Bronchial epithelial cell (primary cell): ENCODE results near the gene ITM2B. TPM values are rescaled to one million over a fixed set of nuclear protein-coding genes. Genes with fewer than 3 reads are reported as not detected.
A peak's percentile ranks its signal among the peaks of the same experiment; 100 is the strongest.

Experiments
- DNase-seq: peaks from one replicate; pipeline ENCODE4 v3.0.0-alpha.2; 2010; ENCODE audit warnings: low read depth
- FAIRE-seq: peaks from 2 replicates; lab custom pipeline; 2011; peaks lifted over from hg19 to GRCh38; lab: Jason Lieb, UNC
- H3K27me3 ChIP-seq: 2 replicates; pipeline ENCODE4 v1.5.1; 2011; ENCODE audit warnings: low read length; ENCODE audit not compliant: control insufficient read depth, insufficient read depth
- H3K36me3 ChIP-seq: 2 replicates; pipeline ENCODE4 v1.5.1; 2011; ENCODE audit warnings: low read length; ENCODE audit not compliant: control insufficient read depth, insufficient read depth
- H3K4me3 ChIP-seq: 2 replicates; pipeline ENCODE4 v1.5.1; 2011; ENCODE audit warnings: mild to moderate bottlenecking, low read depth, low read length, control low read depth
- total RNA-seq: library from RNA; depleted of rRNA; stranded (reverse); fragments of >200 nt; gene quantifications from 2 replicates; pipeline ENCODE4 v1.2.1, GENCODE V29; 2014
- TF ChIP-seq, protein P1 (sequence below): IDR thresholded peaks from 2 replicates; pipeline ENCODE4 v1.5.1; 2011; ENCODE audit warnings: mild to moderate bottlenecking, moderate library complexity, low read length, control low read depth, inconsistent platforms; ENCODE audit not compliant: insufficient read depth, severe bottlenecking

ITM2B gene
- 57.4 and 132 TPM in 2 replicates for total RNA-seq

DNA sequence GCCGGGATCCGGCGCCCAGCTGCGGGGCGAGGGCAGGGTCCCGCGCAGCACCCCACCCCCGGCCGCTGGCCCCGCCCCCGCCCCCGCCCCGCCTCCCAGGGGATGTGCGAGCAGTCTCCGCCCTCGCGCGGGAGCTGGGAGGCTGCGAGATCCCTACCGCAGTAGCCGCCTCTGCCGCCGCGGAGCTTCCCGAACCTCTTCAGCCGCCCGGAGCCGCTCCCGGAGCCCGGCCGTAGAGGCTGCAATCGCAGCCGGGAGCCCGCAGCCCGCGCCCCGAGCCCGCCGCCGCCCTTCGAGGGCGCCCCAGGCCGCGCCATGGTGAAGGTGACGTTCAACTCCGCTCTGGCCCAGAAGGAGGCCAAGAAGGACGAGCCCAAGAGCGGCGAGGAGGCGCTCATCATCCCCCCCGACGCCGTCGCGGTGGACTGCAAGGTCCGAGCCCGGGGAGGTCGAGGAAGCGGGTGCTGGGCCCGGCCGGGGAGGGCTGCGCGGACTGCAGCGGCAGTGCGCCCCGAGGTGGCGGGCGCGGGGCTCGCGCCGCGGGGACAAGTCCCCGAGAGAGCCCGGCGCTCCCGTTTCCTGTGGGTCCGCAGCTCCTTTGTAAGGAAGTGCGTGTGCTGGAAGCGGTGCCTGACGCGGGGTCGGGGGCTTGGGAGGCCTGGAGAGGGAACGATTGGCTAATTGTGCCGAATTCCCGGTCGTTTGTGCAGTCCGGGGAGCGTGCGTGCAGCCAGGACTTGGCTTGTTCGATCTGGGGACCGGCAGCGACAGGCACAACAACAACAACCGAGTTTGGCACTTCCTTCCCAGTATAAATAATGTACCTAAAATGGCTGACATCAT, at the start of gene ITM2B:
Gene ITM2B, plus strand, starts transcription at position 161 of the 843 bp plus-strand sequence. Its CDS starts 155 bp downstream, at position 316.
- H3K36me3 ChIP-seq = peaks cover 1% of the 10 kb centered on the region
- DNase-seq (peak; percentile 42), FAIRE-seq (no peak)
- peak within 1 kb of the TSS; percentile 79 for H3K4me3 ChIP-seq
- H3K27me3 ChIP-seq = no peaks in the 10 kb centered on the region
- TF ChIP-seq, protein P1, sequence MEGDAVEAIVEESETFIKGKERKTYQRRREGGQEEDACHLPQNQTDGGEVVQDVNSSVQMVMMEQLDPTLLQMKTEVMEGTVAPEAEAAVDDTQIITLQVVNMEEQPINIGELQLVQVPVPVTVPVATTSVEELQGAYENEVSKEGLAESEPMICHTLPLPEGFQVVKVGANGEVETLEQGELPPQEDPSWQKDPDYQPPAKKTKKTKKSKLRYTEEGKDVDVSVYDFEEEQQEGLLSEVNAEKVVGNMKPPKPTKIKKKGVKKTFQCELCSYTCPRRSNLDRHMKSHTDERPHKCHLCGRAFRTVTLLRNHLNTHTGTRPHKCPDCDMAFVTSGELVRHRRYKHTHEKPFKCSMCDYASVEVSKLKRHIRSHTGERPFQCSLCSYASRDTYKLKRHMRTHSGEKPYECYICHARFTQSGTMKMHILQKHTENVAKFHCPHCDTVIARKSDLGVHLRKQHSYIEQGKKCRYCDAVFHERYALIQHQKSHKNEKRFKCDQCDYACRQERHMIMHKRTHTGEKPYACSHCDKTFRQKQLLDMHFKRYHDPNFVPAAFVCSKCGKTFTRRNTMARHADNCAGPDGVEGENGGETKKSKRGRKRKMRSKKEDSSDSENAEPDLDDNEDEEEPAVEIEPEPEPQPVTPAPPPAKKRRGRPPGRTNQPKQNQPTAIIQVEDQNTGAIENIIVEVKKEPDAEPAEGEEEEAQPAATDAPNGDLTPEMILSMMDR = peak; percentile 59

GRCh38 chr13:48184260-48184659, 48.7 kb upstream of the ITM2B start:
- no peaks in the 10 kb centered on the region for H3K27me3 ChIP-seq
- no peak for DNase-seq
- no peak overlapping the region for H3K4me3 ChIP-seq
- H3K36me3 ChIP-seq = no peaks in the 10 kb centered on the region
- FAIRE-seq = no peak
- TF ChIP-seq, protein P1 = no peak

DNA sequence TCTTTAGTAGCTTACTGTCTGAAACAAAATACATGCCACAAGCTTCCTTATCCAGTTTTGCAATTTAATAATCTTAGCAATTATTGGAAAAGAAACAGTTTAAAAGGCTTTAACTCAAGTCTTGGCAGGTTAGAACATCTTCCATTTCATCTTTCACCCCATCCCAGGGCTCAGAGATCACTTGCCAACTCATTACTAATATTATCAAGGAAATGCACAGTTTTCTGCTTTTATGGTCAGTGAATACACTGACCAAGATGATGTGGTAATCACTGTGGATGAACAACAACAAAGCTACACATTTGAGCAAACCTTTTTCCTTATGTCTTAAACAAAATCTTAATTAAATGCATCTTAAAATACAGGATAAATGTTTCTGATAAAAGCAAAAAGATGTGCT, 48.0 kb upstream of the ITM2B start:
- Histone ChIP-seq H3K36me3 (no peaks in the 10 kb centered on the region), H3K27me3 (no peaks in the 10 kb centered on the region), H3K4me3 (no peak overlapping the region)
- TF ChIP-seq, protein P1 = no peak
- DNase-seq = no peak
- no peak for FAIRE-seq

GRCh38 chr13:48186722-48187121, 46.3 kb upstream of the ITM2B start:
- no peak overlapping the region for H3K4me3 ChIP-seq
- no peaks in the 10 kb centered on the region for H3K36me3 ChIP-seq
- FAIRE-seq = no peak
- TF ChIP-seq, protein P1 = no peak
- DNase-seq = no peak
- H3K27me3 ChIP-seq = no peaks in the 10 kb centered on the region

DNA sequence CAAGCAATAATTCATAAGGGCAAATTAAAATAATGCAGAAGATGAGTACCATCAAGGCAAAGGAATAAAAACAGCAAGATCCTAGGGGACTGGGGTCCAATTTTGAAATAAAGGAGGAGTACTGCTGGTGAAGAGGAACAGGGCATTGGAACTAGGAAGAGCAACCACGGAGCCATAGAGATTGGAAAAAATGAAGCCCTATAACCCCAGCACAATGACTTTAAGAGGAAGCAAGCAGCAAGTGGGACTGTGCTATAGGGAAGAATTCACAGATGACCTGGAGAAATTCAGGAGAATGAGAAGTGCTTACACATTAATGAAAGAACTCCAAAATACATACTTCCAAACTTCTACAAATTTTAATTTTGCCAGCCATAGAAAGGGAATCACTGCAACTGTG, 44.9 kb upstream of the ITM2B start:
- Histone ChIP-seq H3K36me3 (no peaks in the 10 kb centered on the region), H3K4me3 (no peak overlapping the region), H3K27me3 (no peaks in the 10 kb centered on the region)
- FAIRE-seq (no peak), DNase-seq (no peak)
- TF ChIP-seq, protein P1 = no peak
